HG03280 (cell line): ENCODE measurements around the gene TGFB2.
A peak's percentile ranks its signal among the peaks of the same experiment; 100 is the strongest.

ENCODE experiments used
- ATAC-seq: cut with Tn5 transposase; IDR thresholded peaks from one replicate; pipeline ENCODE4 v1.9.1; 2021; ENCODE audit warnings: mild to moderate bottlenecking, moderate library complexity; ENCODE audit not compliant: unreplicated experiment

The TGFB2 gene

DNA sequence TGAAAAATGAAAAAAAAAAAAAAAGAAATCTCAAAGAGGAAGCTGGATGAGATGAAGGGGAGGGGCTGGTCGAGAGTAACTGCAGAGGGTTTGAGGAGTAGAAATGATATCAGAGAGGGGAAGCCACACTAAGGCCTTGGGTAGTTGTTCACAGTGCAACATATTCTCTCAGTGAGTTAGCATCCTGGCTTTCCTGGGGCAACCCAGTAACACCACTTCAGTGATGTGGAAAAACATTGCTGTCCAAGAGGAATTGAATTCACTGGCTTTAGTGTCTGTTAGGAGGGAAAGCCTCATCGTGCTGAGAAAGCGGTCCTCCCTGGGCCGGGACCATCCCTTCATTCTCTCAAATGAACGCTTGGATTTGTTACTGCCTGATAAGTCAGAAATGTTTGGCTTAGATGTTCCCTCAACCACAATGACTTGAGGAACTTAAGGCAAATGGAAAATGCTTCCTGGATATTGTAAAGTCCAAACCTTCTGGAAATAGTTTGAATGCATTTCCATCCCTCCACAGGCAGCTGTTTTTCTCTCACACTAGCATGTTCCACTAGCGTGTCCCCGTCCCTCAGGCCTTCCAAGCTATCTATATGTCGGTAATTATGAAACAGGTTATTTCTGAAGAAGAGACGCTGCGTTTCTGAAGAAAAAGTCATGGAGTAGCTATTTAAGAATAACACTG is 12.2 kb downstream of the TGFB2 start:
- no peak for ATAC-seq

- no peak for ATAC-seq
Measured at GRCh38 chr1:218357893-218358232, 12.7 kb downstream of the TGFB2 start.

GRCh38 chr1:218361298-218362065 is 16.3 kb downstream of the TGFB2 start:
- no peak for ATAC-seq

- ATAC-seq = no peak
Measured at GRCh38 chr1:218362418-218363076, 17.4 kb downstream of the TGFB2 start.

DNA sequence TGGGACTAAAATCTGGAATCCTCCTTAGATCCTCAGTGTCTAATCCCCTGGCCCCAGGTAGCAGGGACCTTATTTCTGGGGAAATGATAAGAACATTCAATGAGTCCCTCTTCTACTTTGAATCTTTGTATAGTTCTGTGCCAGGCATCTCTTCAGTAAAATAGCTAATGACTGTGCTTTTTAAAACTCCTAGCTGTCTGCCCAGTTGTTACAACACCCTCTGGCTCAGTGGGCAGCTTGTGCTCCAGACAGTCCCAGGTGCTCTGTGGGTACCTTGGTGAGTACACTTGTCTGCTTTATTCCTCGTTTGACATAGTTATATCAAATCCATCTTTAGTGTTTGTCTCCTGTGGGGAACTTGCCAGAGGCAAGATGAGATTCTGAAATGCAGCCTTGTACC is 18.0 kb downstream of the TGFB2 start:
- ATAC-seq = no peak

- no peak for ATAC-seq
Measured at GRCh38 chr1:218364028-218364710, 19.0 kb downstream of the TGFB2 start.

DNA sequence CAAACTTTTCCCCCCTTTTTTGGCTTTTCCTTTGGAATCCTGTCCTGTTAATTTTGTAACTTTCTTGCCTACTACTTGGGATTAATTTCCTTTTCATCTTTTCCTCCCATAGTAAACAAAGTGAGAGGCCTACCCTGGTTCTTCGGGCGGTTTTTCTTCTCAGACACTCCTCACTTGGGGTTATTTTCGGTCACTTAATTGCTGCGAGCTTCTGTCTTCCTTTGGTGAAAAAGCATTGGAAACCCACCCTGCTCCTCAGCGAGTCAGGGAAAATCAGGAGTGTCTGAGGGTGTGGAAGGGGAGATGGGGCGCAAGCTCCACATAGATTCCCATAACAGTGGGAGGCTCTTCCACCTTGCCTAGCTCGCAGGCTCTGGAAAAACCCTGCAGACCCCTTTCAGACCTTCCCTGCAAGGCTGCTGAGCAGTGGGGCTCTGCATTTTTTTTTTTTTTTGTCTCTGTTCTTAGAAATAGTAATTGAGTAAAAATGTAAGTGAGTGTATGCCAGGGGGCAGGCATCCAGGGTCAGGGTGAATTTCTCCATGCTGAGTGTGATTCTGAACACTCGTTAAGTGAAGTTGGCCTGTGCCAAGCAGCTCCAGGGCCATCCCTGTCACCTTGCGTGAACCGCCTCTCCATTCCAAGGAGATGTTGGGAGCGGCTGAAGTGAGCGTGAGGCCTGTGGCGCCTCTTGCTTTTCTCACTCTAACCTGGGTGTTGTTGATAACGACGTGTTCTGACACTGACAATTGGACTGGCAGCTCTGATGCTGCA is 20.3 kb downstream of the TGFB2 start:
- no peak for ATAC-seq

DNA sequence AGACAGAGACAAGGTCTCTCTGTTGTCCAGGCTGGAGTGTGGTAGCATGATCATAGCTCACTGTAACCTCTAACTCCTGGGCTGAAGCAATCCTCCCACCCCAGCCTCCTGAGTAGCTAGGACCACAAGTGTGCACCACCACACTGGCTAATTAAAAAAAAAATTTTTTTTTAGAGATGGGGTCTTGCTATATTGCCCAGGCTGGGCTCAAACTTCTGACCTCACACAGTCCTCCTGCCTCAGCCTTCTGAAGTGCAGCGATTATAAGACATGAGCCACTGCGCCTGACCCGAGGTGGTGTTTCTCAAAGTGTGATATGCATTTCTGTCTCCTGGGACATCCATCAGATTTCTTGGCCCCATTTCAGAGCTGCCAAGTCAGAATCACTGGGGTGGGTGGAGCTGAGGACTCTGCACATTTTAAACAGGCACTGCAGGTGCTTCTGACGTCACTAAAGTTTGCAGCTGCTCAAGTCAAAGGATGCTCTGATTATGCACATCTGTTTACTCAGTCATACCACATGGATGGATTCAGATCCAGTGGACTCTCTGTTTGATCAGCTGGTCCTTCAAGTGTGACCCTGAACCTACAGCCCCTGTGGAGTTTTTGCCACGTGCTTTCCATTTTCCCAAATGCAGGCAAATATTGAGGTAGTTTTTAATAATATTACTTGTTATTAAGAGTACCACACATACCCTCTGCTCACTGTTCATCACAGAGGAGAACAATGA is 21.4 kb downstream of the TGFB2 start:
- ATAC-seq = no peak

DNA sequence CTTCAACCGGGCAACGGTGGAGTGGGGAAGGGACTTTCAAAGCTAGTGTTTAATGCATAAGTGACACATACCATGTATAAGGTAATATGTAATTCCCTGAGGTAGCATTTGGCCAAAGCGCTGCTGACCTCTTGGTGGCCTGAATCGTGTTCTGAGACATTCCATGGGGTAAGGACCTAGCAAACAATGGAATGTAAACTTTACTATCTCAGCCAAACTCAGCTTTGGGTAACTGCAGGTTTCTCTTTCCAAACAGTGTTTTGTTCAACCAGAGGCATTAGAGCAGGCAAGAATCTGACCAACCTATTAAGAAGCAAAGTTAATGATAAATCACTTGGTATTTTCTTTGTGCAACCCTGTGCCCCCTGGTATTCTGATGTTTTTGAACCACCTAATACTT is 22.0 kb downstream of the TGFB2 start:
- ATAC-seq = no peak

DNA sequence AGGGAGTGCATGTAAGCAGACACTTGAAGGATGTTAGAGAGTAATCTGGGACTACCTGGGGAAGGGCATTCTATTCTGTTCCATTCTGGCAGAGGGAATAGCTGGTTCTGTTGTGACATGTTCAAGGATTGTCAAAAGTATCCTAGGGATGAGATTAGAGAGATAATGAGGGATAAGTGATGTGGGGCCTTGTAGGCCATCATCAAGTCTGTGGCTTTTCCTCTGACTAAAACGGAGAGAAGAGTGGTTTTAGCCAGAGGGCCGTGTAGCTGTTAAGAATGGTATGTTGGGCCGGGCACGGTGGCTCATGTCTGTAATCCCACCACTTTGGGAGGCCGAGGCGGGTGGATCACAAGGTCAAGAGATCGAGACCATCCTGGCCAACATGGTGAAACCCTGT is 23.6 kb downstream of the TGFB2 start:
- ATAC-seq = no peak

DNA sequence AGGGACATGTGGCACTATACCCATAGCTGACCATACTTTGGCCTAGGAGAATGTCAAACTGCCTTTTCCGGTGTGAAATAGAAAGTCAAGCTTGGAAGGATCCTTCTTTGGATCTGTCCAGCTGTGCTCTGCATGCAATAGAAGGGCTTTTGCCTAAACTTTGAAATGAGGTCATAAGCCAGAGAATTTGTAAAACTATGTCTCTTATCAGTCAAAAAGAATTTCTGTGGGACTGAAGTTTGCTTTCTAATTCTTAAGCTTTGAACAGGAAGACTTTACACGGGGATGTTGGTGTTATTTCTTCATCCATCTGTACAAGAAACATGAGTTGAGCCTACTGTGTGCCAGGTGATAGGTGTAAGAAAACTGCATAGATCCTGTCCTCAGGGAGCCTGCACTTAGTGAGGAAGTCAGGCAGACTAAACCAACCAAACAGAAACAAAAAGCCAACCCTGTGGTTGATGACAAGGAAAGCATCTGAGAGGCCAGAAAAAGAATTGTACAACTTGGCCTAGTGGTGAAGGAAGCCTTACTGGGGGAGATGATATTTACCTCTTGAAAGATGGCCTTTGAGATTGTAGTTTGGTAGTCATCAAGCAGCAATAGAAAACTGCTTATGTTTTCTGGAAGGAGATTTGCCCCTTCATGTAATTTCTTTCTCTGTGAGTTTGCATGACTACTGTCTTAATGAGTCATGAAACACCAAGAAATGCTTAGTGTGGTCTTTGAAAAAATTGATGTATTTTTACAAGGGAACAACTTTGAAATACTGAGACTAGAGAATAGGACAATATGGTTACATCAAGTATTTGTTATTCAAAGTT is 24.8 kb downstream of the TGFB2 start:
- no peak for ATAC-seq

DNA sequence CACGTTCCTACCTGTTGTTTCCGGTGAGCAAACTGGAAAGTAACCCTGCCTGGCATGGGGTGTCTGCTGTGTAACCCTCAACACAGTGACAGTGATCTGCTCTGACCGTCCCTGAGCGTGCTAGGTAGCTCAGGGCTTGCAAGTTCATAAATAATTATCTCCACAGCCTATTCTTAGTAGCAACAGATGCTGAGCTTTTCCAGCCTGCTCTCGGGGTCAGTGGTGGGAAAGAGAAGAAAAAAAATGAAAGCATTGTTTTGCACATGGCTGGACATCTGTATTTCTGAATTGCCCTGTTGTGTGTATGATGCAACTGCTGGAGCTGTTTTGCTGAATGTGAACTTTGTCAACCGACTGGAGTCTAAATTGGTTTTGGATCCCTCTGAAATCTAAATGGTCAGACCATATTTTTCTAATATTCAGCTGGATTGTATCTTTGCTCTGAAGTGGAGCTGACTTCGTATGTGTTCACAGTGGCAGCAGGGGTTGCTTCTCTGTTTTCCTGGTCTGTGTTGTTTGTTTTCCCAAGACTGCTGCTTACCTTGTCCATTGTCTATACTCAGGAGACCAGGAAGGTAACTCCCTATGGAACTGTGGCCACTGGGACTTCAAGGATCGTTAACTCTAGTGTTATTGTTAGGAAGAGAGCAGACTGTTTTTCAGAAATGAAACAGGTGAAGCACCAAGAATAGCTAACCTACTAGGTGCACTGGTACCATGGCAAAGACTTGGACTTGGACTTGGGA is 27.0 kb downstream of the TGFB2 start:
- ATAC-seq = no peak

- ATAC-seq = no peak
Measured at GRCh38 chr1:218374401-218375353, 29.5 kb downstream of the TGFB2 start.

DNA sequence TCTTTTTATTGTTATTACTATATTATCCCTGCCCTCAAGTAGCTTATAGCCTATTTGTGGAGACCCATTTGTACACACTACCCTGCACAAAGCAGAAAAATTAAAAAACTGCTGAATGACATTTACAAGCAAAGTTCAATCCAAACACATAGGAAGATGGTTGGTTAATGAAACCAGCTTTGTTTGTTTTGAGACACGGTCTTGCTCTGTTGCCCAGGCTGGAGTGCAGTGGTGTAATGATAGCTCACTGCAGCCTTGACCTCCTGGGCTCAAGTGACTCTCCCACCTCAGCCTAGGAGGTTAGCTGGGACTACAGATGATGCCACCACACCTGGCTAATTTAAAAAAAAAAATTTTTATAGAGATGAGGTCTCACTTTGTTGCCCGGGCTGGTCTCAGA is 31.6 kb downstream of the TGFB2 start:
- ATAC-seq = peak; percentile 22

- peak; percentile 69 for ATAC-seq
Measured at GRCh38 chr1:218377143-218377660, 32.1 kb downstream of the TGFB2 start.

DNA sequence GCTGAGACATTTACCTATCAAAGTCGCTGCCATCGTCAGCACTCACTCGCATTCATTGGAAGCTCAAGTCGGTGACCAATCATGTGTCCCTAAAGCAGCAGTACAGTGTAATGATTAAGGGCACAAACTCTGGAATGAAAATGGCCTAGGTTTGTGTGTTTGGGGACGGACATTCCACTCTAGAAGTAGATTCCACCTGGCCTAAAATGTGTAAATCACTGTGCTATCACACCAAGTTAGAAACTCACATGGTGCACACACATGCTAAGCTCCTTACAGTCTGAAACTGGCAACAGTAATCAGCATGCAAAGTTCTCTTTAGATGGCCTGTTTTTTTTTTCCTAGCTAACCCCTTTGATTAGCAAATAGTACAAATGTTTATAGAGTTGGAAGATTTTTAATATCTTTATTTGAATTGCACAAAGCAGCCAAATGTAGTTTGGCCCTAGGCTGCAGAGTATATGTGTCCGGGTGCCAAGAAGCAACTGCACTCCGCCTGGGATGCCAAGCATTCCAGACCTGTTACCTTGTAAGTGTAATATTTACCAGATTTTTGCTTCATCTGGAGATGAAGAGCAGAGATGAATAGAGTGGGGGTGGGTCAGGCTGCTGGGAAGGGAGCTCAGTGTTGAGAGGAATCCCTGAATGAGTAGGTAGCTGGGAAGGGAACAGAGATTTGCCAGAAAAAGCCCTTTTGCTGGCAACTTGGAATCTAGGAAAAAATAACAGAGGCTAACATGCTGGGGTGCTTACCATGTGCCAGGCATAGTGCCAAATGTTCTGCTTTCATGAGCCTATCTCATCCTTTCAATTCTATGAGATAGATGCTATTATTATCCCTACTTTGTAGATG is 35.2 kb downstream of the TGFB2 start:
- ATAC-seq = no peak
